Kidney capillary endothelial cell (primary cell): ENCODE data around the gene GID8.

Experiments
- DNase-seq: peaks from one replicate; pipeline ENCODE4 v3.0.0-alpha.2; 2018; ENCODE audit warnings: low spot score

GID8 gene

DNA sequence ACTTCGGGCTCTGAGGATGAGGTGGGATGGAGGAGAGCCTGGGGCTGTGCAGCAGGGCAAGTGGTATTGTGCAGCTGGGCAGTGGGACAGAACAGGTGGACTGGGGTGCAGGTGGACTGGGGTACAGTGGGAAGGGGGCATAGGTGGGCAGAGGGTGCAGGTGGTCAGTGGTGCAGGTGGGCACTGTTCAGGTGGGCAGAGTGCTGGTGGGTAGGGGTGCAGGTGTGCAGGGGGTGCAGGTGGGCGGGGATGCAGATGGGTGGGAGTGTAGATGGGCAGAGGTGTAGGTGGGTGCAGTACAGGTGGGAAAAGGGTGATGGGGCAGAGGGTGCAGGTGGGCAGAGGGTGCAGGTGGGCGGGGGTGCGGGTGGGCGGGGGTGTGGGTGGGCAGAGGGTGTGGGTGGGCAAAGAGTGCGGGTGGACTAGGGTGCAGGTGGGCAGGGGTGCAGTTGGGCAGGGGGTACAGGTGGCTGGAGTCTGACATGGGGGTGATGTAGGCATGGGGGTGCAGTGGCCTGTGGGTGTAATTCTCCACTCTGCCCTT, 48.4 kb downstream of the GID8 start:
- no peak for DNase-seq

DNA sequence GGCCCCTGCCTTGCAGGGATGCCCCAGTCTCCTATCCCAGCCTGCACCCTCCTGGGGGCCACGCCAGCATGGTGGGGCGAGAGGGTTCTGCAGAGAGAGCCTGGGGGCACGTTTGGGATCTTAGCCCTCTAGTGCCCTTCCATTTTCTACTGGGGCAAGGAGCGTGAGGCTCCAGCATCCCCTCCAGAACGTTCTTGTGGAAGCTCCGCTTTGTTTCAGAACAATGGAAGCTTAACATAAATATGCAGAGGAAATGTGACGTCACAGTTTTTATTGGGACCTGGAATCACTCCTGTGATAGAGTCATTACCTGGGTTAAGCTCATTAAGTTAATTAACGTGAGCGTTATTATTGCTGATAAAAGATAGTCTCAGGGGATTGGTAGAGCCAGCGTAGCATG, 49.2 kb downstream of the GID8 start:
- DNase-seq: no peak

GRCh38 chr20:62989201-62989601, 51.3 kb downstream of the GID8 start:
- no peak for DNase-seq

- no peak for DNase-seq
These were observed 52.4 kb downstream of the GID8 start for GRCh38 chr20:62990306-62990825.

DNA sequence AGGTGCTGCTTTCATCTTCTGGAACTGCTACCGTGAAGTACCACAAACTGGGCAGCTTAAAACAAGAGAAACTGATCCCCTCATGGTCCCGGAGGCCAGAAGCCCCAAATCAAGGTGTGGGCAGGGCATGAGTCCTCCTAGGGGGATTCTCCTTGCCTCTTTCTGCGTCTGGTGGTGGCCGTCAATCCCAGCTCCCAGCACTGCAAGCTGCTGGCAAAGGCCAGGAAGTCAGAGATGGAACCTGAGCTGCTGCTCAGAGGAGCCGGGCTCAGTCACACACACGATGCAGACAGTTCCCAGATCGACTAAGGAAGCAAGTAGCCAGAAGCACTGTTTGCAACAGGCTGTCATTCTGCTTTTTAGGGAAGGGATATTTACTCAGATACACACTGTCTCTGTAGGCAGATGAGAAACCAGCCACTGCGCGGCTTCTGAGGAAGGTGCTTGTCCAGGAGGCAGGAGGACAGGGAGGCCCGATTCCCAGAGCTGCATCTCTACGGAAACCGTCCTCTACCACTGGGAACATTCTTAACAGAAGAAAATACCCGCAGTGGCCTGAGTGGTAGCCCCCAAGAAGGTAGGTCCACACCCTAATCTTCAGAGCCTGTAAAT, 53.4 kb downstream of the GID8 start:
- DNase-seq: no peak

- no peak for DNase-seq
These were observed 53.9 kb downstream of the GID8 start for GRCh38 chr20:62991863-62992262.

GRCh38 chr20:62993856-62994494, 56.0 kb downstream of the GID8 start:
- no peak for DNase-seq

DNA sequence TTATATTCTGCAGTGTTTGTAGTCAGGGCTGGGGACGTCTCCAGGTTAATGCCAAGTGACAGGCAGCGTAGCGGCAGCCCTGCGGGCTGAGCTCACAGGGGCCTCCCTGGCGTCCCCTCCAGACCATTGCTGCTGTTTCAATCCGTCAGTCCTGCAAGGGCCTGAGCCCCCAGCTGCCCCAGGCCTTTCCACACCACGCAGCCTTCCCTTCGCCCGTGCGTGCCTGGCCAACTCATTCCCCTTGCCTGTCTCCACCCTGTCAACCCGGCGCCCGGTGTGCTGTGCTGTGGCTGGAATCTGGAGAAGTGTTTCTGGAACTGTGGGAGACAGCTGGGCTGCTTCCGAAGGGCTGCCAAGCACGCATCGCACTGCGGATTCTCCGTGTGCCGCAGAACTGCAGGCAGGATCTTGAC, 56.9 kb downstream of the GID8 start:
- DNase-seq: no peak

- DNase-seq: no peak
These were observed 57.5 kb downstream of the GID8 start for GRCh38 chr20:62995481-62995880.

DNA sequence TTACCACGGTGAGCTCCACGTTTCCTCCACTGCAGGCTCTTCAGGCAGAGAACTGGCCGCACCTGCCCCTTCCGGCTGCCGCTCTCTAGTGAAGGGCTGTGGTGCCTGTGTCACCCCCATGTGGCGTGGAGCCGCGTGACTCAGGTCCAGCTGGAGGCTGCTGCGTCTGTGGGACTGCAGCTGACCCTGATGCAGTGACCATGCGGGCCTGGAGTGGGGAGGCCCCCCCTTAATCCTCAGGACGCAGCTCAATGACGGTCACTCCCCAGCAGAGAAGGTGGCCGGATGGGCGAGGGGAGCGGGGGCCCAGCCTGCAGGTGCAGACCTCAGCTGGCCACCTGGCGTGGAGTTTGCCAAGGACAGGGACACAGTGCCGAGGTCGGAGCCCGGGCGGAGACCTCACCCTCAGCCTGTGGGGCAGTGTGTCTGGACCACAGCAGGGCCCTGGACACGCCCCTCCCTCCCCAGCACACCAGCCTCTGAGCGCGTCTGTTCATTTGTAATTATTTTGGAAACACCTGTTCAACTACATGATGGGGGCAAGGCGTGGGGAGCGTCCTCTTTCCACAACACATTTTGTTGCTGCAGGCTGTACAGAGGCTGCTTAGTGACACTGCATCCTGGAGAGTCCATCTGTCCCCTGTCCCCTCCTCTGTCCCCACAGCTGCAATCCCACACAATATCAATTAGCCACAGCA, 58.1 kb downstream of the GID8 start:
- no peak for DNase-seq

DNA sequence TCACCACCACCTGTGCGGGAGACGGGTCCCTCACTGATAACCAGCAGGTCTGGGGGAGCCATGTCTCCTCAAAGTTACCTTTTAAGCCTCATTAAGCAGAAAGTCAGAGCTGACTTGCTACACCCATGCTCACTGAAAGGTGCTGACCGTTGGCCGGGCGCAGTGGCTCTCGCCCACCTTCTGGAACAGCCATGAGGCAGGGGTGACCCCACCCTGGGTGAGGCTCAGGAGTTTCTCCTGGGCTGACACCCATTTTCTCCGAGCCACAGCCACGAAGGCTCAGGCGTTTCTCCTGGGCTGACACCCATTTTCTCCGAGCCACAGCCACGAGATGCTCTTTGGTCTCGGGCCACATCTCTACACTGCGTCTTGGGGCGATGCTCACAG, 58.6 kb downstream of the GID8 start:
- no peak for DNase-seq

GRCh38 chr20:62997417-62998035, 59.6 kb downstream of the GID8 start:
- no peak for DNase-seq
